ENCODE measurements around the gene FZD1.

DNA sequence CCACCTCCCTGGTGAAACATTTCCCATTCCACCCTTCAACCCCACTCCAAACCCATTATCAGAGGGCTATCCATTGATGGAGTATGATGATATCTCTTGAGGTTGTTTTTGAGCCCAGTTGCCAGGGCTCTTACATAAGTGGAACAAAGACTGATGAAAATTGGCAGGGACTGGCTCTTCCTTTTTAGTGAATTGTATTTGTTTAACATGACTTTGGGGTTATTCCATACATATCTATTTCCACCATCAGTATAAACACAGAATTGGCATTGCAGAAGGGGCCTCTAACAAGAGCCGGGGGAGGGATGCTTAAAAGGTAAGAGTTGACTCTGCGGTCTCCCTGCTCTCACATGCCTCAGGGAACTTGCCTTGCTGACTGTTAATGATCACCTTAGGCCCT is 28.9 kb downstream of the FZD1 start:
- TF ChIP-seq, protein P1, sequence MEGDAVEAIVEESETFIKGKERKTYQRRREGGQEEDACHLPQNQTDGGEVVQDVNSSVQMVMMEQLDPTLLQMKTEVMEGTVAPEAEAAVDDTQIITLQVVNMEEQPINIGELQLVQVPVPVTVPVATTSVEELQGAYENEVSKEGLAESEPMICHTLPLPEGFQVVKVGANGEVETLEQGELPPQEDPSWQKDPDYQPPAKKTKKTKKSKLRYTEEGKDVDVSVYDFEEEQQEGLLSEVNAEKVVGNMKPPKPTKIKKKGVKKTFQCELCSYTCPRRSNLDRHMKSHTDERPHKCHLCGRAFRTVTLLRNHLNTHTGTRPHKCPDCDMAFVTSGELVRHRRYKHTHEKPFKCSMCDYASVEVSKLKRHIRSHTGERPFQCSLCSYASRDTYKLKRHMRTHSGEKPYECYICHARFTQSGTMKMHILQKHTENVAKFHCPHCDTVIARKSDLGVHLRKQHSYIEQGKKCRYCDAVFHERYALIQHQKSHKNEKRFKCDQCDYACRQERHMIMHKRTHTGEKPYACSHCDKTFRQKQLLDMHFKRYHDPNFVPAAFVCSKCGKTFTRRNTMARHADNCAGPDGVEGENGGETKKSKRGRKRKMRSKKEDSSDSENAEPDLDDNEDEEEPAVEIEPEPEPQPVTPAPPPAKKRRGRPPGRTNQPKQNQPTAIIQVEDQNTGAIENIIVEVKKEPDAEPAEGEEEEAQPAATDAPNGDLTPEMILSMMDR (IDR thresholded peaks at IDR 0.05) = no peak
- no peak for TF ChIP-seq POLR2A (IDR thresholded peaks at IDR 0.05)
- TF ChIP-seq POLR2AphosphoS5 (IDR thresholded peaks at IDR 0.05) = no peak
- TF ChIP-seq EP300 (IDR thresholded peaks at IDR 0.05) = no peak
